ENCODE data around the gene RGS7.

DNA sequence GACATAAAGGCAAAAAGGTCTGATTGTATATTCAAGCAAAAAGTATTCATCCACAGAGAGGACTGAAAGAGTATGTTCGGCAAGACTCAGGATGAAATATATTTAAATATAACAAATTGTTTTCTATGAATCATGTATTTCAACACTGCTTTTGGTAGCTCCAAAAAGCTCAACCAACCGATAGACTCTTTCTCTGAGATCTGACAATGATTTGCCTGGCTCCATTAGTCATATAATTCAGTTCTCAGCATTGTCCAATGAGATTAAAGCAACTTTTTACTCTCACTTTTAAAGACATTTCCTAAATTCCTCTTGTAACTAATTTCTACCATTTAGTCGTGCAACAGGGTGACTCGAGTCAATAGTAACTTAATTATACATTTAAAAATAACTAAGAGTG, 426.0 kb downstream of the RGS7 start:
- TF ChIP-seq, protein P1, sequence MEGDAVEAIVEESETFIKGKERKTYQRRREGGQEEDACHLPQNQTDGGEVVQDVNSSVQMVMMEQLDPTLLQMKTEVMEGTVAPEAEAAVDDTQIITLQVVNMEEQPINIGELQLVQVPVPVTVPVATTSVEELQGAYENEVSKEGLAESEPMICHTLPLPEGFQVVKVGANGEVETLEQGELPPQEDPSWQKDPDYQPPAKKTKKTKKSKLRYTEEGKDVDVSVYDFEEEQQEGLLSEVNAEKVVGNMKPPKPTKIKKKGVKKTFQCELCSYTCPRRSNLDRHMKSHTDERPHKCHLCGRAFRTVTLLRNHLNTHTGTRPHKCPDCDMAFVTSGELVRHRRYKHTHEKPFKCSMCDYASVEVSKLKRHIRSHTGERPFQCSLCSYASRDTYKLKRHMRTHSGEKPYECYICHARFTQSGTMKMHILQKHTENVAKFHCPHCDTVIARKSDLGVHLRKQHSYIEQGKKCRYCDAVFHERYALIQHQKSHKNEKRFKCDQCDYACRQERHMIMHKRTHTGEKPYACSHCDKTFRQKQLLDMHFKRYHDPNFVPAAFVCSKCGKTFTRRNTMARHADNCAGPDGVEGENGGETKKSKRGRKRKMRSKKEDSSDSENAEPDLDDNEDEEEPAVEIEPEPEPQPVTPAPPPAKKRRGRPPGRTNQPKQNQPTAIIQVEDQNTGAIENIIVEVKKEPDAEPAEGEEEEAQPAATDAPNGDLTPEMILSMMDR (conservative IDR thresholded peaks at IDR 0.05 in 1 of 2, IDR thresholded peaks at IDR 0.05 in 1 of 2; ENCODE audit: extremely low read depth in 1 of 2, insufficient read depth in 1 of 2, low read depth in 1 of 2, low read length in 2 of 2), result no peak
- no peak for TF ChIP-seq EZH2 (IDR thresholded peaks at IDR 0.05; ENCODE audit: borderline replicate concordance, low read length)

Measured in mammary epithelial cell (primary cell).